PC-9 (cell line): ENCODE data around the gene PRKAG2. TPM values are rescaled to one million over a fixed set of nuclear protein-coding genes. Genes with fewer than 3 reads are reported as not detected.

ENCODE experiments used
- BruUV-seq: library from RNA; stranded (reverse); fragments of 400-500 nt; replicated peaks from 2 replicates; lab custom pipeline; 2021; lab: Mats Ljungman, UMichigan
- CTCF ChIA-PET: fragments of 300-600 bp; sonication (Branson Sonifier 250); formaldehyde crosslinking; loops from one replicate; lab custom pipeline; 2022; ENCODE audit warnings: antibody characterized with exemption; lab: Charles Lee
- POLR2A ChIA-PET: fragments of 300-600 bp; sonication (Branson Sonifier 250); formaldehyde crosslinking; loops from one replicate; lab custom pipeline; 2022; ENCODE audit warnings: antibody characterized with exemption; ENCODE audit not compliant: unreplicated experiment; lab: Charles Lee
- DNase-seq, 2 experiments: peaks; one replicate each; pipeline versions ENCODE4 v3.0.0 to v3.0.0-alpha.2; 2015 to 2022; ENCODE audit warnings: mixed read lengths in 1 of 2
- H2AFZ ChIP-seq: fragments of 200-600 bp; sonication (generic); 2 replicates; pipeline ENCODE4 v1.8.1; 2017; ENCODE audit warnings: antibody characterized with exemption
- H3F3A ChIP-seq: fragments of 200-600 bp; sonication (generic); 2 replicates; pipeline ENCODE4 v1.8.1; 2017; ENCODE audit warnings: antibody characterized with exemption, mild to moderate bottlenecking, low read depth; ENCODE audit not compliant: insufficient read depth
- H3K27ac ChIP-seq: fragments of 200-600 bp; sonication (generic); 2 replicates; pipeline ENCODE4 v1.6.1; 2016; ENCODE audit warnings: mixed run types
- H3K27me3 ChIP-seq: fragments of 200-600 bp; sonication (generic); 2 replicates; pipeline ENCODE4 v1.6.1; 2016; ENCODE audit warnings: low read depth, mixed run types; ENCODE audit not compliant: insufficient read depth
- H3K36me3 ChIP-seq: fragments of 200-600 bp; sonication (generic); 2 replicates; pipeline ENCODE4 v1.6.1; 2016; ENCODE audit warnings: low read depth, mixed run types
- H3K4me1 ChIP-seq: fragments of 200-600 bp; sonication (generic); replicated peaks from 2 replicates; pipeline ENCODE4 v1.6.1; 2016; ENCODE audit warnings: mixed run types; ENCODE audit not compliant: insufficient read depth
- H3K4me2 ChIP-seq: fragments of 200-600 bp; sonication (generic); 2 replicates; pipeline ENCODE4 v1.6.1; 2017; ENCODE audit warnings: mixed run types
- H3K4me3 ChIP-seq: fragments of 200-600 bp; sonication (generic); 2 replicates; pipeline ENCODE4 v1.6.1; 2016; ENCODE audit warnings: mixed run types
- H3K79me2 ChIP-seq: fragments of 200-600 bp; sonication (generic); 2 replicates; pipeline ENCODE4 v1.6.1; 2017; ENCODE audit warnings: low read depth, mixed run types
- H3K9me2 ChIP-seq: fragments of 200-600 bp; sonication (generic); 2 replicates; pipeline ENCODE4 v1.8.1; 2017; ENCODE audit warnings: mild to moderate bottlenecking; ENCODE audit not compliant: insufficient read depth
- H3K9me3 ChIP-seq: fragments of 200-600 bp; sonication (generic); 2 replicates; pipeline ENCODE4 v1.8.1; 2016; ENCODE audit warnings: low read depth; ENCODE audit not compliant: insufficient read depth
- H4K20me1 ChIP-seq: fragments of 200-600 bp; sonication (generic); 2 replicates; pipeline ENCODE4 v1.8.1; 2017; ENCODE audit not compliant: insufficient read depth
- CTCF ChIP-seq: fragments of 200-600 bp; sonication (generic); conservative IDR thresholded peaks from 2 replicates; pipeline ENCODE4 v1.6.1; 2017; ENCODE audit warnings: mixed run types, antibody characterized with exemption, mild to moderate bottlenecking, moderate library complexity
- EZH2 ChIP-seq: fragments of 200-600 bp; sonication (generic); IDR thresholded peaks from 2 replicates; pipeline ENCODE4 v1.8.0; 2017; ENCODE audit warnings: antibody characterized with exemption, low read depth
- intact Hi-C: fragments of 100-400 bp; cut with micrococcal nuclease; formaldehyde crosslinking; loops from one replicate; pipeline ENCODE4 v1.10.0; 2022; ENCODE audit not compliant: unreplicated experiment
- total RNA-seq: library from RNA; stranded (reverse); gene quantifications from 2 replicates; pipeline ENCODE4 v1.2.3, GENCODE V29; 2021

Gene PRKAG2
- total RNA-seq, 1 experiment from 2014 or later = 37.3 TPM

- H2AFZ ChIP-seq = no peak overlapping the region
- no peak overlapping the region for H3K4me2 ChIP-seq
- H3K36me3 ChIP-seq = no peaks in the 10 kb centered on the region
These were observed 134.0 kb downstream of the PRKAG2 start for GRCh38 chr7:151742713-151743480.

GRCh38 chr7:151741585-151741984, 135.3 kb downstream of the PRKAG2 start:
- H3F3A ChIP-seq = peaks cover 26% of the 10 kb centered on the region
- no peak overlapping the region for H3K4me2 ChIP-seq
- no peaks in the 10 kb centered on the region for H3K36me3 ChIP-seq
- no peaks in the 10 kb centered on the region for H4K20me1 ChIP-seq
- no peak overlapping the region for H2AFZ ChIP-seq
- TF ChIP-seq CTCF (no peak), EZH2 (no peak)
- peaks cover 44% of the 10 kb centered on the region for H3K4me1 ChIP-seq
- no peaks in the 10 kb centered on the region for H3K79me2 ChIP-seq
- ChIA-PET POLR2A (no interaction called here), CTCF (no interaction called here)
- H3K9me2 ChIP-seq = no peaks in the 10 kb centered on the region
- peak in 1 of 2 experiments; percentile 19 for DNase-seq
- intact Hi-C loops = no loop called here
- no peaks in the 10 kb centered on the region for H3K9me3 ChIP-seq
- no peaks in the 10 kb centered on the region for H3K27me3 ChIP-seq
- H3K4me3 ChIP-seq = no peak overlapping the region
- H3K27ac ChIP-seq = no peak overlapping the region
- BruUV-seq = no TSS peak

More at GRCh38 chr7:151742713-151743480, 134.0 kb downstream of the PRKAG2 start:
- POLR2A ChIA-PET = interaction anchor here (0.6 kb wide), 1 partner anchor 48 kb away, joined by 7 read pairs; no protein-coding TSS in a partner anchor
- peaks cover 46% of the 10 kb centered on the region for H3K4me1 ChIP-seq
- CTCF ChIA-PET = no interaction called here
- H3K9me3 ChIP-seq = no peaks in the 10 kb centered on the region
- intact Hi-C loops = no loop called here
- H3K9me2 ChIP-seq = no peaks in the 10 kb centered on the region
- H4K20me1 ChIP-seq = no peaks in the 10 kb centered on the region
- peak; percentile 29 to 43 for DNase-seq
- TF ChIP-seq CTCF (no peak), EZH2 (no peak)
- H3K27me3 ChIP-seq = no peaks in the 10 kb centered on the region
- H3K4me3 ChIP-seq = no peak overlapping the region
- no peaks in the 10 kb centered on the region for H3K79me2 ChIP-seq
- peaks cover 30% of the 10 kb centered on the region for H3F3A ChIP-seq
- no peak overlapping the region for H3K27ac ChIP-seq
- BruUV-seq = no TSS peak

- Histone ChIP-seq H4K20me1 (no peaks in the 10 kb centered on the region), H3K79me2 (no peaks in the 10 kb centered on the region), H3K36me3 (no peaks in the 10 kb centered on the region), H3K9me2 (no peaks in the 10 kb centered on the region), H3K4me3 (no peak overlapping the region), H3K4me1 (peaks cover 41% of the 10 kb centered on the region), H3K9me3 (no peaks in the 10 kb centered on the region), H3K4me2 (no peak overlapping the region), H3F3A (peaks cover 22% of the 10 kb centered on the region), H3K27ac (no peak overlapping the region), H2AFZ (no peak overlapping the region), H3K27me3 (no peaks in the 10 kb centered on the region)
- POLR2A ChIA-PET = no interaction called here
- intact Hi-C loops = no loop called here
- no TSS peak for BruUV-seq
- CTCF ChIA-PET = no interaction called here
- TF ChIP-seq EZH2 (no peak), CTCF (no peak)
- DNase-seq = peak in 1 of 2 experiments; percentile 28
These were observed 136.6 kb downstream of the PRKAG2 start for GRCh38 chr7:151740081-151740851.
